SK-N-SH (cell line): Measurements from ENCODE around the gene NFKB2.
A peak's percentile ranks its signal among the peaks of the same experiment; 100 is the strongest.

ENCODE experiments used
- POLR2AphosphoS5 ChIP-seq: IDR thresholded peaks from 2 replicates; pipeline ENCODE4 v1.6.1; 2012; ENCODE audit warnings: low read depth, low read length
- RAD21 ChIP-seq: IDR thresholded peaks from 2 replicates; pipeline ENCODE4 v1.6.1; 2012; ENCODE audit warnings: mild to moderate bottlenecking, low read length
- TF ChIP-seq, protein P1 (sequence below): fragments of 200-600 bp; sonication (generic); IDR thresholded peaks from 2 replicates; pipeline ENCODE4 v1.6.1; 2017; ENCODE audit warnings: antibody characterized with exemption, mild to moderate bottlenecking, moderate library complexity
- TF ChIP-seq, protein P2 (sequence below): IDR thresholded peaks from 2 replicates; pipeline ENCODE4 v1.6.1; 2012; ENCODE audit warnings: mild to moderate bottlenecking, low read depth, low read length, moderate library complexity
- TF ChIP-seq, protein P3 (sequence below): IDR thresholded peaks from 2 replicates; pipeline ENCODE4 v1.4.0; 2012; ENCODE audit warnings: low read depth, borderline replicate concordance
- TF ChIP-seq, protein P4 (sequence below): IDR thresholded peaks from 2 replicates; pipeline ENCODE4; 2012

DNA sequence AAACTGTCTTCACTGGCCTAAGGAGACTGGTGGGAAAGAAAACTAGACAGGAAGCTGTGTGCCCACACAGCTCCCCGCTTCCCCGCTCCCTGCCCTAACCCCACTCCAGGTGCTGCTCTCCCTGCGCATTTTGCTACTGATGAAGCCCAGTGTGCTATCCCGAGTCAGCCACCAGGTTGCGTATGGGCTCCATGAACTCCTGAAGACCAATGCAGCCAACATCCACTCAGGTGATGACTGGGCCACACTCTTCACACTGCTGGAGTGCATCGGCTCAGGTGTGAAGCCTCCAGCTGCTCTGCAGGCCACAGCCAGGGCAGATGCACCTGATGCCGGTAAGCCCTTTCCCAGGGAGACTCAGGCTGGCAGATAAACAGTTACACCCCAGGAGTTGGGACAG, 20.3 kb upstream of the NFKB2 start:
- 0 out of 2 replicates have a peak, but pooled peaks have one; percentile 13 for TF ChIP-seq RAD21
- TF ChIP-seq POLR2AphosphoS5, result no peak
- TF ChIP-seq, protein P1, sequence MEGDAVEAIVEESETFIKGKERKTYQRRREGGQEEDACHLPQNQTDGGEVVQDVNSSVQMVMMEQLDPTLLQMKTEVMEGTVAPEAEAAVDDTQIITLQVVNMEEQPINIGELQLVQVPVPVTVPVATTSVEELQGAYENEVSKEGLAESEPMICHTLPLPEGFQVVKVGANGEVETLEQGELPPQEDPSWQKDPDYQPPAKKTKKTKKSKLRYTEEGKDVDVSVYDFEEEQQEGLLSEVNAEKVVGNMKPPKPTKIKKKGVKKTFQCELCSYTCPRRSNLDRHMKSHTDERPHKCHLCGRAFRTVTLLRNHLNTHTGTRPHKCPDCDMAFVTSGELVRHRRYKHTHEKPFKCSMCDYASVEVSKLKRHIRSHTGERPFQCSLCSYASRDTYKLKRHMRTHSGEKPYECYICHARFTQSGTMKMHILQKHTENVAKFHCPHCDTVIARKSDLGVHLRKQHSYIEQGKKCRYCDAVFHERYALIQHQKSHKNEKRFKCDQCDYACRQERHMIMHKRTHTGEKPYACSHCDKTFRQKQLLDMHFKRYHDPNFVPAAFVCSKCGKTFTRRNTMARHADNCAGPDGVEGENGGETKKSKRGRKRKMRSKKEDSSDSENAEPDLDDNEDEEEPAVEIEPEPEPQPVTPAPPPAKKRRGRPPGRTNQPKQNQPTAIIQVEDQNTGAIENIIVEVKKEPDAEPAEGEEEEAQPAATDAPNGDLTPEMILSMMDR, result no peak
- TF ChIP-seq, protein P2, sequence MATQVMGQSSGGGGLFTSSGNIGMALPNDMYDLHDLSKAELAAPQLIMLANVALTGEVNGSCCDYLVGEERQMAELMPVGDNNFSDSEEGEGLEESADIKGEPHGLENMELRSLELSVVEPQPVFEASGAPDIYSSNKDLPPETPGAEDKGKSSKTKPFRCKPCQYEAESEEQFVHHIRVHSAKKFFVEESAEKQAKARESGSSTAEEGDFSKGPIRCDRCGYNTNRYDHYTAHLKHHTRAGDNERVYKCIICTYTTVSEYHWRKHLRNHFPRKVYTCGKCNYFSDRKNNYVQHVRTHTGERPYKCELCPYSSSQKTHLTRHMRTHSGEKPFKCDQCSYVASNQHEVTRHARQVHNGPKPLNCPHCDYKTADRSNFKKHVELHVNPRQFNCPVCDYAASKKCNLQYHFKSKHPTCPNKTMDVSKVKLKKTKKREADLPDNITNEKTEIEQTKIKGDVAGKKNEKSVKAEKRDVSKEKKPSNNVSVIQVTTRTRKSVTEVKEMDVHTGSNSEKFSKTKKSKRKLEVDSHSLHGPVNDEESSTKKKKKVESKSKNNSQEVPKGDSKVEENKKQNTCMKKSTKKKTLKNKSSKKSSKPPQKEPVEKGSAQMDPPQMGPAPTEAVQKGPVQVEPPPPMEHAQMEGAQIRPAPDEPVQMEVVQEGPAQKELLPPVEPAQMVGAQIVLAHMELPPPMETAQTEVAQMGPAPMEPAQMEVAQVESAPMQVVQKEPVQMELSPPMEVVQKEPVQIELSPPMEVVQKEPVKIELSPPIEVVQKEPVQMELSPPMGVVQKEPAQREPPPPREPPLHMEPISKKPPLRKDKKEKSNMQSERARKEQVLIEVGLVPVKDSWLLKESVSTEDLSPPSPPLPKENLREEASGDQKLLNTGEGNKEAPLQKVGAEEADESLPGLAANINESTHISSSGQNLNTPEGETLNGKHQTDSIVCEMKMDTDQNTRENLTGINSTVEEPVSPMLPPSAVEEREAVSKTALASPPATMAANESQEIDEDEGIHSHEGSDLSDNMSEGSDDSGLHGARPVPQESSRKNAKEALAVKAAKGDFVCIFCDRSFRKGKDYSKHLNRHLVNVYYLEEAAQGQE, result no peak
- TF ChIP-seq, protein P3, sequence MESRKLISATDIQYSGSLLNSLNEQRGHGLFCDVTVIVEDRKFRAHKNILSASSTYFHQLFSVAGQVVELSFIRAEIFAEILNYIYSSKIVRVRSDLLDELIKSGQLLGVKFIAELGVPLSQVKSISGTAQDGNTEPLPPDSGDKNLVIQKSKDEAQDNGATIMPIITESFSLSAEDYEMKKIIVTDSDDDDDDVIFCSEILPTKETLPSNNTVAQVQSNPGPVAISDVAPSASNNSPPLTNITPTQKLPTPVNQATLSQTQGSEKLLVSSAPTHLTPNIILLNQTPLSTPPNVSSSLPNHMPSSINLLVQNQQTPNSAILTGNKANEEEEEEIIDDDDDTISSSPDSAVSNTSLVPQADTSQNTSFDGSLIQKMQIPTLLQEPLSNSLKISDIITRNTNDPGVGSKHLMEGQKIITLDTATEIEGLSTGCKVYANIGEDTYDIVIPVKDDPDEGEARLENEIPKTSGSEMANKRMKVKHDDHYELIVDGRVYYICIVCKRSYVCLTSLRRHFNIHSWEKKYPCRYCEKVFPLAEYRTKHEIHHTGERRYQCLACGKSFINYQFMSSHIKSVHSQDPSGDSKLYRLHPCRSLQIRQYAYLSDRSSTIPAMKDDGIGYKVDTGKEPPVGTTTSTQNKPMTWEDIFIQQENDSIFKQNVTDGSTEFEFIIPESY, result no peak
- TF ChIP-seq, protein P4, sequence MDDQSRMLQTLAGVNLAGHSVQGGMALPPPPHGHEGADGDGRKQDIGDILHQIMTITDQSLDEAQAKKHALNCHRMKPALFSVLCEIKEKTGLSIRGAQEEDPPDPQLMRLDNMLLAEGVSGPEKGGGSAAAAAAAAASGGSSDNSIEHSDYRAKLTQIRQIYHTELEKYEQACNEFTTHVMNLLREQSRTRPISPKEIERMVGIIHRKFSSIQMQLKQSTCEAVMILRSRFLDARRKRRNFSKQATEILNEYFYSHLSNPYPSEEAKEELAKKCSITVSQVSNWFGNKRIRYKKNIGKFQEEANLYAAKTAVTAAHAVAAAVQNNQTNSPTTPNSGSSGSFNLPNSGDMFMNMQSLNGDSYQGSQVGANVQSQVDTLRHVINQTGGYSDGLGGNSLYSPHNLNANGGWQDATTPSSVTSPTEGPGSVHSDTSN, result no peak
